PC-3 (cell line): ENCODE data around the gene ZNF576.

Experiments
- EZH2 ChIP-seq: fragments of 300-600 bp; sonication (generic); IDR thresholded peaks from one replicate; pipeline ENCODE4 v1.6.1; 2017; ENCODE audit warnings: antibody characterized with exemption, mild to moderate bottlenecking, low read length; ENCODE audit not compliant: unreplicated experiment
- EZH2phosphoT487 ChIP-seq: fragments of 300-600 bp; sonication (generic); IDR thresholded peaks from 2 replicates; pipeline ENCODE4 v1.6.1; 2018; ENCODE audit warnings: mild to moderate bottlenecking, antibody characterized with exemption, low read length, borderline replicate concordance
- TF ChIP-seq, protein P1 (sequence below): fragments of 300-600 bp; sonication (generic); conservative IDR thresholded peaks from 2 replicates; pipeline ENCODE4 v1.5.1; 2017; ENCODE audit warnings: antibody characterized with exemption, low read depth, mild to moderate bottlenecking, low read length

DNA sequence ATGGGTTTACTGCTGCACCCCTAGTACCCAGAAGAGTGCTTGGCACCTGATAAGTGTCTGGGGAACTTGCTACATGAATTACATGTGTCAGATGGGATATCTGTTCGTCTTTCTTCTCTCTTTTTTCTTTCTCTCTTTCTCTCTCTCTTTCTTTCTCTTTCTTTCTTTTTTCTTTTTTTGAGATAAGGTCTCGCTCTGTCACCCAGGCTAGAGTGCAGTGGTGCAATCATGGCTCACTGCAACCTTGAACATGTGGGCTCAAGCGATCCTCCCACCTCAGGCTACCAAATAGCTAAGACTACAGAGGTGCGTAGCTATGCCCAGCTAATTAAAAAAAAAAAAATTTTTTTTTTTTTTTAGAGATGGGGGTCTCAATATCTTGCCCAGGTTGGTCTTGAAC lies 37.1 kb downstream of the ZNF576 start:
- TF ChIP-seq EZH2 (no peak), EZH2phosphoT487 (no peak)
- TF ChIP-seq, protein P1, sequence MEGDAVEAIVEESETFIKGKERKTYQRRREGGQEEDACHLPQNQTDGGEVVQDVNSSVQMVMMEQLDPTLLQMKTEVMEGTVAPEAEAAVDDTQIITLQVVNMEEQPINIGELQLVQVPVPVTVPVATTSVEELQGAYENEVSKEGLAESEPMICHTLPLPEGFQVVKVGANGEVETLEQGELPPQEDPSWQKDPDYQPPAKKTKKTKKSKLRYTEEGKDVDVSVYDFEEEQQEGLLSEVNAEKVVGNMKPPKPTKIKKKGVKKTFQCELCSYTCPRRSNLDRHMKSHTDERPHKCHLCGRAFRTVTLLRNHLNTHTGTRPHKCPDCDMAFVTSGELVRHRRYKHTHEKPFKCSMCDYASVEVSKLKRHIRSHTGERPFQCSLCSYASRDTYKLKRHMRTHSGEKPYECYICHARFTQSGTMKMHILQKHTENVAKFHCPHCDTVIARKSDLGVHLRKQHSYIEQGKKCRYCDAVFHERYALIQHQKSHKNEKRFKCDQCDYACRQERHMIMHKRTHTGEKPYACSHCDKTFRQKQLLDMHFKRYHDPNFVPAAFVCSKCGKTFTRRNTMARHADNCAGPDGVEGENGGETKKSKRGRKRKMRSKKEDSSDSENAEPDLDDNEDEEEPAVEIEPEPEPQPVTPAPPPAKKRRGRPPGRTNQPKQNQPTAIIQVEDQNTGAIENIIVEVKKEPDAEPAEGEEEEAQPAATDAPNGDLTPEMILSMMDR = no peak
